Mesendoderm (in vitro differentiated cells): ENCODE results near the gene UQCRC2.

Source experiments
- DNase-seq: peaks from one replicate; pipeline ENCODE4 v3.0.0; 2013
- H2AK5ac ChIP-seq: 2 replicates; pipeline ENCODE4 v1.6.1; 2013; ENCODE audit warnings: low read length, inconsistent platforms
- H2BK120ac ChIP-seq: 2 replicates; pipeline ENCODE4 v1.6.1; 2013; ENCODE audit warnings: low read depth, mild to moderate bottlenecking, low read length, moderate library complexity, mixed read lengths
- H2BK15ac ChIP-seq: replicated peaks from 2 replicates; pipeline ENCODE4 v1.6.1; 2013; ENCODE audit warnings: low read depth, mild to moderate bottlenecking, moderate library complexity
- H2BK5ac ChIP-seq: 2 replicates; pipeline ENCODE4 v1.6.1; 2013; ENCODE audit warnings: low read length, inconsistent platforms
- H3K18ac ChIP-seq: 2 replicates; pipeline ENCODE4 v1.6.1; 2013; ENCODE audit warnings: mild to moderate bottlenecking, low read length, mixed read lengths
- H3K23ac ChIP-seq: one replicate; pipeline ENCODE4 v1.6.1; 2013; ENCODE audit warnings: low read length
- H3K27ac ChIP-seq: 2 replicates; pipeline ENCODE4 v1.5.1; 2013; ENCODE audit warnings: low read depth, mild to moderate bottlenecking, inconsistent platforms, low read length, moderate library complexity
- H3K27me3 ChIP-seq: 2 replicates; pipeline ENCODE4 v1.6.1; 2013; ENCODE audit warnings: low read length, control low read depth, mild to moderate bottlenecking, inconsistent platforms; ENCODE audit not compliant: insufficient read depth, poor library complexity
- H3K36me3 ChIP-seq: 2 replicates; pipeline ENCODE4 v1.6.1; 2013; ENCODE audit warnings: low read length, inconsistent platforms; ENCODE audit not compliant: control insufficient read depth, insufficient read depth
- H3K4ac ChIP-seq: one replicate; pipeline ENCODE4 v1.6.1; 2013; ENCODE audit warnings: low read depth, mild to moderate bottlenecking, low read length, moderate library complexity
- H3K4me1 ChIP-seq: 2 replicates; pipeline ENCODE4 v1.6.1; 2013; ENCODE audit warnings: low read depth, low read length, inconsistent platforms; ENCODE audit not compliant: control insufficient read depth
- H3K4me2 ChIP-seq: 2 replicates; pipeline ENCODE4 v1.6.1; 2013; ENCODE audit warnings: low read length
- H3K4me3 ChIP-seq: 2 replicates; pipeline ENCODE4 v1.5.1; 2013; ENCODE audit warnings: mild to moderate bottlenecking, low read length
- H3K56ac ChIP-seq: one replicate; pipeline ENCODE4 v1.6.1; 2013; ENCODE audit warnings: low read length
- H3K79me1 ChIP-seq: 2 replicates; pipeline ENCODE4 v1.6.1; 2013; ENCODE audit warnings: low read length, inconsistent platforms
- H3K79me2 ChIP-seq: 2 replicates; pipeline ENCODE4 v1.6.1; 2013; ENCODE audit warnings: mild to moderate bottlenecking, low read length; ENCODE audit not compliant: control insufficient read depth, insufficient read depth
- H3K9ac ChIP-seq: 2 replicates; pipeline ENCODE4 v1.6.1; 2013; ENCODE audit warnings: low read length, inconsistent platforms
- H4K5ac ChIP-seq: one replicate; pipeline ENCODE4 v1.6.1; 2013; ENCODE audit warnings: low read length
- H4K8ac ChIP-seq: one replicate; pipeline ENCODE4 v1.6.1; 2013; ENCODE audit warnings: low read depth, mild to moderate bottlenecking, control low read depth, low read length, moderate library complexity
- WGBS: extraction: QIAGEN DNeasy Blood & Tissue Kit; methylation state at CpG from one replicate; pipeline ENCODE4 v1.1.7; 2013; ENCODE audit warnings: low lambda C conversion rate, missing lambda C conversion rate; ENCODE audit not compliant: insufficient coverage; ENCODE audit errors: extremely low coverage; 5-methylcytosine and 5-hydroxymethylcytosine counted together

UQCRC2 gene

DNA sequence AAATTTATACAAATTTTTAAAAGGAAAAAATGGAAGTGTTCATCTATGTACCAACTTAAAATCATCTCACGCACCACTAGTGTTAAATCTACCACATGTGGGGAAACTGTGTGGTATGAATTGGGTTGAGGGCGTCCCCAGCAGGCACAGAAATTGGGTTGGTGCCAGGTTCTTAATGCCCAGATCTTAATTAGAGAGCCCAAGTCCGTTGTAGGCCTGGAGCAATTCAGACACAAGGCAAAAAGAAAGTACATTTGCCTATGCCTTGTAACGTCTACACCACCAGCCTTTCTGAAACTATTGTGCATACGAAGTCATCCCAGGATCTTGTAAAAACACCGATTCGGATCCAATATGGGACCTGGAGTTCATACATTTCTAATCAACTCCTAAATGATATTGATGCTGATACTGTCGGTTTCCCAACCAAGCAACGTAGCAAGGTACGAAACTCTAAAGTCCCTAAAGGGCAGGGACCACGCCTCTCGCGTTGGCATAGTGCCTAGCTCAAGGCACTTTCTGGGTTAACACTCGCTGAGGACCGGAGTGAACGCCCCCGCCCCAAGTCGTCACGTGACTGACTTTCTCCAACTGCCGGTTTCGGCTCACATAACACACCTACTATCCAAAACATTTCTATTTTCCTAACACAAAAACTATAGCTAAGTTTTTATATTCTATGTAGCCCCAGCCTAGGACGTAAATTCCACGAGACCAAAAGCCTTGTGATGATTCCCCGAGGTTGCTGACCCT is 945 bp upstream of the UQCRC2 start:
- DNase-seq: peak; percentile 74
- peaks cover 16% of the 10 kb centered on the region for H3K79me1 ChIP-seq
- H2BK15ac ChIP-seq: no peak overlapping the region
- H3K4me3 ChIP-seq: peak overlapping the region; percentile 93
- H4K8ac ChIP-seq: no peak overlapping the region
- H2BK120ac ChIP-seq: no peak overlapping the region
- H3K27ac ChIP-seq: no peak overlapping the region
- H3K18ac ChIP-seq: no peak overlapping the region
- H3K4me1 ChIP-seq: peaks cover 9% of the 10 kb centered on the region
- peak overlapping the region; percentile 93 for H3K9ac ChIP-seq
- no peak overlapping the region for H2BK5ac ChIP-seq
- peaks cover 20% of the 10 kb centered on the region for H3K79me2 ChIP-seq
- H3K4ac ChIP-seq: no peak overlapping the region
- H2AK5ac ChIP-seq: no peak overlapping the region
- peak overlapping the region; percentile 98 for H3K4me2 ChIP-seq
- H3K36me3 ChIP-seq: no peaks in the 10 kb centered on the region
- peak overlapping the region; percentile 88 for H3K56ac ChIP-seq
- H4K5ac ChIP-seq: no peak overlapping the region
- no peaks in the 10 kb centered on the region for H3K27me3 ChIP-seq
- WGBS: no CpG with 5 or more reads among the region's 24 CpGs
- H3K23ac ChIP-seq: no peak overlapping the region

DNA sequence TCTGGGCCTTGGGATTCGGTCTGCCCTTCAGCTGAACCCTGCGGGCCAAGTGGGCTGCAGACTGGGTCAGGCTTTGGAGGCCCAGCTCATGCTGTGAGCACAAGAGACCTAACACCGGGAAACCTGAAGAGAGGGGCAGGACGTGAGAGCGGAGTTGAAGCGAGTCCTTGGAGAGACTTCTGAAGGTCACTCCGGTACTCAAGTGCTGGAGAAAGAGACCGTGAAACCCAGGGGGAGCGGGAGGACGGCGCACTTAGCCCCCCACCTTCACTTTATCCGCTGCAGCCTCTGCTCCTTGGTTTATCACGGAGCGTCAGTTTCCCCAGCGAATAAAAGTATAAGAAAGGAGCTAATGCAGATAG is 361 bp downstream of the UQCRC2 start:
- Histone ChIP-seq H3K4ac (peak overlapping the region; percentile 42), H3K18ac (no peak overlapping the region), H2BK5ac (no peak overlapping the region), H3K27ac (no peak overlapping the region), H3K27me3 (no peaks in the 10 kb centered on the region), H3K56ac (peak overlapping the region; percentile 96), H3K79me2 (peaks cover 20% of the 10 kb centered on the region), H4K8ac (no peak overlapping the region), H3K4me1 (peaks cover 9% of the 10 kb centered on the region), H3K36me3 (peaks cover 3% of the 10 kb centered on the region), H3K9ac (peak overlapping the region; percentile 93), H3K23ac (no peak overlapping the region), H3K4me2 (peak overlapping the region; percentile 96), H2BK15ac (no peak overlapping the region), H4K5ac (no peak overlapping the region), H2BK120ac (no peak overlapping the region), H3K4me3 (peak overlapping the region; percentile 94), H3K79me1 (peaks cover 18% of the 10 kb centered on the region), H2AK5ac (no peak overlapping the region)
- DNase-seq: no peak
- WGBS: no CpG with 5 or more reads among the region's 15 CpGs

GRCh38 chr16:21957714-21958346 is 4.7 kb downstream of the UQCRC2 start:
- H3K56ac ChIP-seq: no peak overlapping the region
- no peak overlapping the region for H3K18ac ChIP-seq
- no peak overlapping the region for H2BK15ac ChIP-seq
- H3K79me1 ChIP-seq: peaks cover 13% of the 10 kb centered on the region
- peaks cover 16% of the 10 kb centered on the region for H3K79me2 ChIP-seq
- H3K27ac ChIP-seq: no peak overlapping the region
- no peak overlapping the region for H3K9ac ChIP-seq
- DNase-seq: no peak
- no CpG with 5 or more reads among the region's 1 CpG for WGBS
- H3K23ac ChIP-seq: no peak overlapping the region
- no peak overlapping the region for H2BK120ac ChIP-seq
- no peak overlapping the region for H2AK5ac ChIP-seq
- no peak overlapping the region for H3K4me2 ChIP-seq
- peaks cover 11% of the 10 kb centered on the region for H3K36me3 ChIP-seq
- no peak overlapping the region for H3K4me3 ChIP-seq
- H3K4ac ChIP-seq: no peak overlapping the region
- peaks cover 5% of the 10 kb centered on the region for H3K4me1 ChIP-seq
- H3K27me3 ChIP-seq: no peaks in the 10 kb centered on the region
- H2BK5ac ChIP-seq: no peak overlapping the region
- H4K8ac ChIP-seq: no peak overlapping the region
- no peak overlapping the region for H4K5ac ChIP-seq

DNA sequence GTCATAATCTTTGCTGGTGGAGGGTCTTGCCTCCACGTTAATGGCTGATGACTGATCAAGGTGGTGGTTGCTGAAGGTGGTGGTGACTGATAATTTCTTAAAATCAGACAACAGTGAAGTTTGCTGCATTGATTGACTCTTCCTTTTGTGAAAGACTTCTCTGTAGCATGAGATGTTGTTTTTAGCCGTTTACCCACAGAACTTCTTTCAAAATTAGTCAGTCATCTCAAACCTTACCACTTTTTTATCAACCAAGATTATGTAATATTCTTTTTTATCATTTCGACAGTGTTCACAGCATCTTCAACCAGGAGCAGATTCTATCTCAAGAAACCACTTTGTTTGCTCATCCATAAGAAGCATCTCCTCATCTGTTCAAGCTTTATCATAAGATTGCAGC is 5.9 kb downstream of the UQCRC2 start:
- peaks cover 11% of the 10 kb centered on the region for H3K36me3 ChIP-seq

DNA sequence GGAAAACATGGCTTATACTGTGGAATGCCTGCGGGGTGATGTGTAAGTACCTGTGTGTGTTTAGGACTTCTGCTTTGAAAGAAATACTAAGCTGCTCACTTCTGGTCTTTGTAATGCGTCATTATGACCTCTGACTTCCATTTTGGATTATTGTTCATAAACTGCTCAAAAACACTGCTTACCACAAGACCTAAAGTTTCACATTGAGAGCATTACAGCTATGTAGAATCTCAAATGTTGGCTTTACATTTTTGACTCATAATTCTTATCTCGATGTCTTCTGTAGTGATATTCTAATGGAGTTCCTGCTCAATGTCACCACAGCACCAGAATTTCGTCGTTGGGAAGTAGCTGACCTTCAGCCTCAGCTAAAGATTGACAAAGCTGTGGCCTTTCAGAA is 9.3 kb downstream of the UQCRC2 start:
- Histone ChIP-seq H3K4ac (no peak overlapping the region), H3K9ac (no peak overlapping the region), H2AK5ac (no peak overlapping the region), H3K27ac (no peak overlapping the region), H3K4me1 (no peaks in the 10 kb centered on the region), H4K5ac (no peak overlapping the region), H3K79me2 (no peaks in the 10 kb centered on the region), H4K8ac (no peak overlapping the region), H2BK120ac (no peak overlapping the region), H3K36me3 (peaks cover 17% of the 10 kb centered on the region), H3K23ac (no peak overlapping the region), H3K18ac (no peak overlapping the region), H3K4me3 (no peak overlapping the region), H3K4me2 (no peak overlapping the region), H3K56ac (no peak overlapping the region), H2BK5ac (no peak overlapping the region), H3K79me1 (peaks cover 2% of the 10 kb centered on the region), H3K27me3 (no peaks in the 10 kb centered on the region), H2BK15ac (no peak overlapping the region)
- no peak for DNase-seq
- WGBS: no CpG with 5 or more reads among the region's 5 CpGs

More for the DNA sequence above, 5.9 kb downstream of the UQCRC2 start:
- Histone ChIP-seq H3K79me1 (peaks cover 7% of the 10 kb centered on the region), H3K9ac (no peak overlapping the region), H3K4me1 (peaks cover 3% of the 10 kb centered on the region), H3K27ac (no peak overlapping the region), H3K79me2 (peaks cover 7% of the 10 kb centered on the region), H2BK120ac (no peak overlapping the region), H3K4ac (no peak overlapping the region), H3K4me2 (no peak overlapping the region), H3K4me3 (no peak overlapping the region), H3K23ac (no peak overlapping the region), H3K18ac (no peak overlapping the region), H3K27me3 (no peaks in the 10 kb centered on the region), H2BK15ac (no peak overlapping the region), H2AK5ac (no peak overlapping the region), H2BK5ac (no peak overlapping the region), H4K8ac (no peak overlapping the region), H3K56ac (no peak overlapping the region), H4K5ac (no peak overlapping the region)
- WGBS: 100% methylated on average over 1 of the region's 3 CpGs
- no peak for DNase-seq
